Measurements from ENCODE around the gene OSER1.

Gene OSER1

GRCh38 chr20:44223721-44224120, 13.2 kb upstream of the OSER1 start:
- DNase-seq: no peak

GRCh38 chr20:44222633-44223368, 12.2 kb upstream of the OSER1 start:
- no peak for DNase-seq

- no peak for DNase-seq
Measured at GRCh38 chr20:44222027-44222426, 11.5 kb upstream of the OSER1 start.

GRCh38 chr20:44221368-44221954, 10.9 kb upstream of the OSER1 start:
- DNase-seq: no peak

- peak; percentile 80 for DNase-seq
Measured at GRCh38 chr20:44219791-44220190, 9.2 kb upstream of the OSER1 start.

- peak; percentile 63 for DNase-seq
Measured at GRCh38 chr20:44219170-44219730, 8.7 kb upstream of the OSER1 start.

GRCh38 chr20:44218446-44218845, 7.9 kb upstream of the OSER1 start:
- DNase-seq: no peak

- peak; percentile 87 for DNase-seq
Measured at GRCh38 chr20:44217342-44218092, 6.9 kb upstream of the OSER1 start.

GRCh38 chr20:44215125-44215524, 4.6 kb upstream of the OSER1 start:
- peak; percentile 87 for DNase-seq

- DNase-seq: no peak
Measured at GRCh38 chr20:44212792-44213191, 2.2 kb upstream of the OSER1 start.

- DNase-seq: no peak
Measured at GRCh38 chr20:44211177-44212039, 837 bp upstream of the OSER1 start.

- peak; percentile 82 for DNase-seq
Measured at GRCh38 chr20:44209686-44210405, 725 bp downstream of the OSER1 start.

GRCh38 chr20:44208770-44209169, 1.8 kb downstream of the OSER1 start:
- no peak for DNase-seq

- DNase-seq: no peak
Measured at GRCh38 chr20:44208165-44208564, 2.4 kb downstream of the OSER1 start.

- DNase-seq: no peak
Measured at GRCh38 chr20:44207126-44207723, 3.3 kb downstream of the OSER1 start.

- no peak for DNase-seq
Measured at GRCh38 chr20:44206132-44206531, 4.4 kb downstream of the OSER1 start.

GRCh38 chr20:44204832-44205215, 5.7 kb downstream of the OSER1 start:
- DNase-seq: no peak

- no peak for DNase-seq
Measured at GRCh38 chr20:44204156-44204831, 6.3 kb downstream of the OSER1 start.

GRCh38 chr20:44203161-44203560, 7.4 kb downstream of the OSER1 start:
- no peak for DNase-seq

GRCh38 chr20:44200983-44201382, 9.6 kb downstream of the OSER1 start:
- DNase-seq: no peak

GRCh38 chr20:44200371-44200770, 10.2 kb downstream of the OSER1 start:
- DNase-seq: no peak
